DLD1 (cell line): ENCODE results near the gene SH2D4B.

Experiments
- in situ Hi-C: cut with HindIII; loops from 2 replicates; pipeline ENCODE4 v1.10.0; 2017; ENCODE audit warnings: low sequenced_read_pairs

The SH2D4B gene

DNA sequence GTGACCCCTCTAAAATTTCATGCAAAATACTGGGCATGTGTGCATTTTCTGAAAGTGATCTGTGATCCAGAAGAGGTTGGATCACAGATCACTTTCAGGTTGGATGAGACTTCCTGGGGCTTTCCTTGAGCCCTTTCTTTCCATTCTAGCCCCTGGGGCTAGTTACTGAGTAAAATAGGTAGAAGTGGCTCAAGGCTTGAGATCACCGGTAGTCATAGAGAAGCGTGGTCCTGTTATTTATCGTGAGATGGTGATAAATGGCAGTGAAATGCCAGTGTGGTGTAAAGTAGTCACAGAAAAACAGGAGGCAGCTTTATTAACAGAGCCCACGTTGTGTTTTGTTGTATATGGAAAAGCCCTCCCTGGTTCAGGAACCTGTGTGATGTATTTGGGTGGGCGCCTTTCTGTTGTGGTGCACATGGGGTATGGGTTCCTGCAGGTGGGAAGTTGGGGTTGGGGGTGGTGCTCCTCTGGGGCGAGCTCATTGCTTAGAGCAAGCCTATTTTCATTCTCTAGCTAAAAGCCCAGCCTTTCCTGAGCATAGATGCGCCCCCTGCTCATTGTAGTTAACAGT lies 34.0 kb upstream of the SH2D4B start:
- in situ Hi-C loops = no loop called here

DNA sequence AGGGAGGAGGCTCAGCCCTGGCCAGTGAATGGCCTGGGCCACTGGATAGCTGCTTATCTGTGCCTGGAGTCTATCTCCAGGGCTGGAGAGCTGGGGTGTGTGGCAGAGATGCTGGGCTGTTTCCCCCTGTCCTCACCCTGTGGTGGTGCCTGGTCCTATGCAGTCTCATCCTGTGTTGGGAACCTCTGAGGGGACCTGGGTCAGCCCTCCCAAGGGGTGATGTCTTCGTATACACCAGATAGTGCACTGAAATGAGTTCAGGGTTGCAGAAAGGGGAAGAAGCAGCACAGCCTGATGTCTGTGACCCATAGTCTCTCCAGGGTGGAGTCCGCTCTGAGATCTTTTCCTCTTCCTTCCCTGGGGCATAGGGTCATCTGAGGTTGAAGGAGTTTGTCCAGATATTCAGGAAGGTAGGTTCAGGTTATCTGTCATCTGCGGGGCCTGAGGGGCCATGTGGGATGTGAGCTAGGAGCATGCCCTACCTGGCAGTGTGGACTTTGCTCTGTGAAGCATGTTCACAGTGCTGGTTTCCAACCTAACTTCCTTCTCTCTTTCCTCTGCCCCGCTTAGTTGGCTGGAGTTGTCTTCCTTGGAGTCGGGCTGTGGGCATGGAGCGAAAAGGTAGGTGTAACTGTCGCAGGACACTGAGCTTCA lies 33.4 kb upstream of the SH2D4B start:
- in situ Hi-C loops = no loop called here

DNA sequence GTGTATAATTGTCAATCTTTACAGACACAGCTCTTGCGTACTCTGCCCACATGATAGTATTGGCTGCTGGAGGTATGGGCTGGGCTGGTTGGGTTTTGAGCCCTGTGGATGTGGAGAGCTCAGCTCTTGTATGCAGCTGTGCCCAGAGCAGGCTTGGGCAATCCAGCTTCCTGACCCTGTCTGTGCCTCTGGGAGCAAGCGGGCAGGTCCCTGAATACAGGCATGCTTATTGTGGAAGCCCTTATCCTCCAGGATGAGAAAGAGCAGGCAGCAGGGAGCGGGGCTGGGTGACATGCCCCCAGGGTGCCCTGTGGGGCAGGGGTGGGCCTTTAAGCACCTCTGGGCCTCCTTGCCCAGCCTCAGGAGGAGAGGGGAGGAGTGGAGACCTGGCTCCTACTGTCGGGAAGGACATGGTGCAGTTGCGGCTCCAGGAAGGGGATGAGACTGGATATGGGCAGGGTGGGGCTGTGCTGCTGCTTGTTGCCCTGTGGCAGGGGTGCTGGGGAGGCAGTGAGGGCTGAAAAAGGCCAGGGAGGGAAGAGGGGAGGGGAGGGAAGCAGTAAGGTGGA lies 32.7 kb upstream of the SH2D4B start:
- in situ Hi-C loops = loop anchor here (5.0 kb wide), 2 partner anchors 38 to 83 kb away; no protein-coding TSS in a partner anchor

DNA sequence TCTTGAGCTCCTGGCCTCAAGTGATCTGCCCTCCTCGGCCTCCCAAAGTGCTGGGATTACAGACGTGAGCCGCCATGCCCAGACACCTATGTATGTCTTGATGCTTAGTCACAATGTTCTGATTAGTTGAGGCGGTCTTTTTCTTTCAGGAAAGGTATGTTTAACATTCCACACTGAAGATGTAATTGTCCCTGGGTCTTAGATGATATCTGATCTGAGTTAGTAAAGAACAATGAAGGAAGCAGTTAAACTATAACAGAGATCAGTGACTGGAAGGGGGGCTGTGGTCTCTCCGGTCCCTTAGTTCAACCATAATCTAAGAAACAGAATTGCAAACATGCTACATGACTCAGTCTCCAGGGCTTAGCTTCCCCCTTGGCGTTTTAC lies 31.5 kb upstream of the SH2D4B start:
- in situ Hi-C loops = loop anchor here (5.0 kb wide), 2 partner anchors 39 to 84 kb away; no protein-coding TSS in a partner anchor

DNA sequence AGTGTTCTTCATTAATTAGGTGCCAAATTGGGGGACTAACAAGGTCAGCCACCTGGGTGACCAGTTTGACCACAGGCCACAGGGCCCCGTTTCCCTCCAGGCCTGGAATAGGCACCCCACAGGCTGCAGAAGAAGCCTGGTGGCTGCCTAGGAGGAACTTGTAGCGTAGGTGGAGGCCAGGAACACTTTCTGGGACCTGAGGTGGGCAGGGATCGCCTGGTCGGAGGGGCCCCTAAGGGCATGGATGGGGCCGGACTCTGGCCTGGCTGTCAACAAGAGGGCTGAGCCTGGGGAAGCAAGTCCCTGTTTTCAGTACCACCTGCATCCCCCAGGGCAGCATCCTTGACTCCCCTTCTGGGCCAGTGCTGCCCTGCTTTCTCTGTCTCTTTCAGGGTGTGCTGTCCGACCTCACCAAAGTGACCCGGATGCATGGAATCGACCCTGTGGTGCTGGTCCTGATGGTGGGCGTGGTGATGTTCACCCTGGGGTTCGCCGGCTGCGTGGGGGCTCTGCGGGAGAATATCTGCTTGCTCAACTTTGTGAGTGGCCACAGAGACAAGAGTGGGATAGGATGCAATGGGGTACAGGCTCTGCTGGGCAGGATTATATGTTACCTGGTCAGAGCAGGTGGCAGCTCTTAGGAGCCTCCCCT lies 30.7 kb upstream of the SH2D4B start:
- in situ Hi-C loops = loop anchor here (5.0 kb wide), 2 partner anchors 40 to 85 kb away; no protein-coding TSS in a partner anchor

DNA sequence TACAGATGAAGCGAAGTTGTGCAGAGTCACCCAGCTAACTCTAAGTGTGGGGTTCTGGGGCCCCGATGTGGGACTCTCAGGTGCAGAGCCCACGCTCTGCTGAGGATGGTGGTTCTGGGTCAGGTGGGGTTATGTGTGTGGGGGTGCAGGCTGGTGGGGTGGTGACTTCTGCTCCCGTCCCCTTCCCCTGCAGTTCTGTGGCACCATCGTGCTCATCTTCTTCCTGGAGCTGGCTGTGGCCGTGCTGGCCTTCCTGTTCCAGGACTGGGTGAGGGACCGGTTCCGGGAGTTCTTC lies 28.6 kb upstream of the SH2D4B start:
- in situ Hi-C loops = loop anchor here (5.0 kb wide), 2 partner anchors 42 to 87 kb away; no protein-coding TSS in a partner anchor

DNA sequence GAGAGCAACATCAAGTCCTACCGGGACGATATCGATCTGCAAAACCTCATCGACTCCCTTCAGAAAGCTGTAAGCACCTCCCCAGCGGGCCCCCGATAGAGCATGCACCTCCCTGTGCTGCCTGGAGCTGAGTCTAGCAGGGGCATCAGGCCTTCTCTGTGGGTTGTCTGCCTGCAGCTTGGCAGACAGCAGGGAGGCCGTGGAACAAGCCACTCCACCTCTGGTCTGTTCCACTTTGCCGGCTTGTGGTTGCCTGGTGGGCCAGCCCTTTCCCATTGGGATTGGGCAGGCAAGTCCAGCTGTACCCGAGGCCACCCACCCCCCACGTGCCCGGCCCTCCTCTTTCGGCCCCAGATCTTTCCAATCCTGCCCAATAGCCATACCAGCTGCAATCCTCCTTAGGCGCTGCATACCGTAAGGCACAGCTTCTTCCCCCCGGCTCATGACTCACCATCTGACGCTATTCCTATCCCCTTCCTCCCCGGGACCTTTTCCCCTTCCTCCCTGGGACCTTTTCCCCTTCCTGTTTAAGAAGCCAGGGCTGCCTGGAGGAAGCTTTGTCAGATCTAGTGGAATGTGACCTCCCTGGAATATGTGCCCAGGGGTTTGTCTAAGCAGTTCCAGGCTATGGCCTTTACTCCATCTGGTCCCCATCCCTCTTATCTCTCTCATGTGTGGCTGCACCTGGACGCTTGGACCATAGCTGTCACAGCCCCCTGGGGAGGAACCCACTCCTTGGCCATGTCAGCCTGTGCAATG lies 28.1 kb upstream of the SH2D4B start:
- in situ Hi-C loops = loop anchor here (5.0 kb wide), 2 partner anchors 42 to 87 kb away; no protein-coding TSS in a partner anchor

DNA sequence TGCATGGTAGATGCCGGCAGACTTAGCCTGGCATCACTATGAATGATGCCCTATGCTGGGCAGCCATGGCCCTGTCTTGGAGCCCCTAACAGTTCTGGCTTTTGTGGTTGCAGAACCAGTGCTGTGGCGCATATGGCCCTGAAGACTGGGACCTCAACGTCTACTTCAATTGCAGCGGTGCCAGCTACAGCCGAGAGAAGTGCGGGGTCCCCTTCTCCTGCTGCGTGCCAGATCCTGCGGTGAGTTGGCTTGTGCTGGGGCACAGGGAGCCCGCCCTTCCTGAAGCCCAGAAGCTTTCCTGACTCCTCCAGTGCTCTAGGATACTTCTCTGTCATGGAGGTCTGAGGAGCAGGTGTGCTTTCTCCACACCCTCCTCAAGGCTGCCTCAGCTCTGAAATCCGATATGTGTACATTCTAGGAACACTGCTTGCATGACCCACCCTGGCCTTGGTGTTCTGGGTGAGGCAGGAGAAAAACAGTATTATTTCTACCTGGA lies 25.6 kb upstream of the SH2D4B start:
- in situ Hi-C loops = no loop called here

DNA sequence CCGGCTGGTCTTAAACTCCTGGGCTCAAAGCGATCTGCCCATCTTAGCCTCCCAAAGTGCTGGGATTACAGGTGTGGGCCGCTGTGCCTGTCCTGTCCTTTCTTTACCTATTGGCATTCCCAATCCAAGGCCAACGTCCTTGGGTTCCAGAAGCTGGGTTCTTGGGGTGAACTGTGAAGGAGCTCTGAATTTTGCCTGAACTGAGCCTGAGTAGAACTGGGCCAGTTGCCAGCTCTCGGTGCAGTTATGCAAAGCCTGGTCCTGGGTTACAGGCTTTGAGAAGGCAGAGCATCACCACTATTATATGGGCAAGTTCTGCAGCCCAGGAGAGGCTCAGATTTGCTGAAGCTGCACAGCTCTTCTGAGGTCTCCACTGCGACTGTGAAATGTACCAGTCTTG lies 24.6 kb upstream of the SH2D4B start:
- in situ Hi-C loops = no loop called here

DNA sequence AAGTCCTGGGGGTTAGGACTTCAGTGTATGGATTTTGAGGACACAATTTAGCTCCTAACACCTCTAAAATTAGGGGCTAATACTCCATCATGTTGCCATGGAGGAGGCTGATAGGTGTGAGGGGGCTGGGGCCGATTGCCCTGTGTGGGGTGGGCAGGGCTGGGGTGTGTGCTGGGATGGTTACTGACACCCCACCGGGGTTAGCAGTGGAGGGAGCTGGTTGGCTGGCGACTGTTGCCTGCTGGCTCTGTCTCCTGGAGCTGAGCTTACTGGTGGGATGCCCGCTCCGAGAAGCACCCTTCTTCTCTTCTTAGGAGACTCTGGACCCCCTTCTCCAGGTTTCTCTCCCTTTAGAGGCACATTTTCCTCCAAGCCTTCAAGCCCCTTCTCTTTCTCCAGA lies 22.2 kb upstream of the SH2D4B start:
- in situ Hi-C loops = no loop called here

DNA sequence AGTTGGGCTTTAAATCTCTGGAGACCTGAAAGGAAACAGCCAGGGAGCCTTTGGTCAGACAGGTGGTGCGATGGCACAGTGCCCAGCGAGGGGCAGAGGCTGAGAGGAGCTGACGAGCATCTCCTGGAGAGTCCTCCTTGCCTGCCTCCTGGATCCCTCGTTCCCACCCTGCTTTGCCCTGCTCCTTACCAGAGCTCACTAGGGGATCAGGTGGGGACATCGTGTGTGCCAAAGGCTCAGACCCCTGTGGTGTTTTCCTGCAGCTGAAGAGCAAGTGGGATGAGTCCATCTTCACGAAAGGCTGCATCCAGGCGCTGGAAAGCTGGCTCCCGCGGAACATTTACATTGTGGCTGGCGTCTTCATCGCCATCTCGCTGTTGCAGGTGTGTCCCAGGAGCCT lies 21.8 kb upstream of the SH2D4B start:
- in situ Hi-C loops = no loop called here

DNA sequence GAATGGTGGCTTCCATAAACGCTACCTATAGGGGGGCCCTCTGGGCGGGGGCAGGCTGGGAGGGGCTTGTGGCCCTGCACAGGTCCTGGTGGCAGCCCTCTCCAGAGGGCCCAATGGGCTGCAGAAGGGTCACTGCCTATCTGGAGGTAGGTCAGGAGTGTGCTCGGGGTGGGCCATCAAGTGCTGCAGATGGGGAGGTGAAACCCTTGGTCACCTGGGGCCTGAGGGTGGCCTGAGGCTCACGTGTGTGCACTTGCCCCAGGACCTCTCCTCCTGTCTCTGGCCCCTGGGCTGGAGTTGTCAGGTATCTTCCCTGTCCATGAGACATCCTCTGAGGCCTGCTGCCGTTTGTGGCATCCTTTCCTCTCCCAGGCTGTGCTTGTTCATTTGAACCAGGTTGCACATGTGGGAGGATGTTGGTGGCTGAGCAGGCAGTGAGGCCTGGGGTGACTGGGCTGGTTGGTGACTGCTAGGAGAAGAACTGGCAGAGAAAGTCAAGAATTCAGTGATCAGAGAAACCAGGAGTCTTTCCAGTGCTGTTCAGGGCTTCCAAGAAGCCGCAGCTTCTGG lies 21.1 kb upstream of the SH2D4B start:
- in situ Hi-C loops = no loop called here

DNA sequence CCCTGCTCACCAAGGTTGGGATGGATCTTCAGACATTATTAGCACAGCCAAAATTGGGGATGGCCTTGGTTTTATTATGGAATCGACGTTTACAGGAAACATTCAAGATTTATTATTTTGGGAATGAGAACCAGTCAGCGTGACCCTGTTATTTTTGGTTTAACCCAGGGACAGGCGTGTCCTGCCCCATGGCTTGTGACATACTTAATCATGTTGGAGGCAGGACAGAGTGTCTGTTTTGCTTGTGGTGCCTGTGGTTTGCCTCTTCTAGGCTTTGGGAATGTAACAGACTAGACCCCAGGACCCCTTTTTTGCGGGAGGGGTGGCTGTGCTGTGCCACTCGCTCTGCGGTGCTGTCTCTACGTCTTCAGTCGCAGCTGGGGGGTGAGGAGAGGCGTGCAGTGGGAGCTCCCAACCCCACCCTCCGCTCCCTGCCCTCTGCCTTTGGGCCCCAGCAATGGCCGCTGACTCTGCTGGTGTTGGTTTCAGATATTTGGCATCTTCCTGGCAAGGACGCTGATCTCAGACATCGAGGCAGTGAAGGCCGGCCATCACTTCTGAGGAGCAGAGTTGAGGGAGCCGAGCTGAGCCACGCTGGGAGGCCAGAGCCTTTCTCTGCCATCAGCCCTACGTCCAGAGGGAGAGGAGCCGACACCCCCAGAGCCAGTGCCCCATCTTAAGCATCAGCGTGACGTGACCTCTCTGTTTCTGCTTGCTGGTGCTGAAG lies 20.1 kb upstream of the SH2D4B start:
- in situ Hi-C loops = no loop called here

DNA sequence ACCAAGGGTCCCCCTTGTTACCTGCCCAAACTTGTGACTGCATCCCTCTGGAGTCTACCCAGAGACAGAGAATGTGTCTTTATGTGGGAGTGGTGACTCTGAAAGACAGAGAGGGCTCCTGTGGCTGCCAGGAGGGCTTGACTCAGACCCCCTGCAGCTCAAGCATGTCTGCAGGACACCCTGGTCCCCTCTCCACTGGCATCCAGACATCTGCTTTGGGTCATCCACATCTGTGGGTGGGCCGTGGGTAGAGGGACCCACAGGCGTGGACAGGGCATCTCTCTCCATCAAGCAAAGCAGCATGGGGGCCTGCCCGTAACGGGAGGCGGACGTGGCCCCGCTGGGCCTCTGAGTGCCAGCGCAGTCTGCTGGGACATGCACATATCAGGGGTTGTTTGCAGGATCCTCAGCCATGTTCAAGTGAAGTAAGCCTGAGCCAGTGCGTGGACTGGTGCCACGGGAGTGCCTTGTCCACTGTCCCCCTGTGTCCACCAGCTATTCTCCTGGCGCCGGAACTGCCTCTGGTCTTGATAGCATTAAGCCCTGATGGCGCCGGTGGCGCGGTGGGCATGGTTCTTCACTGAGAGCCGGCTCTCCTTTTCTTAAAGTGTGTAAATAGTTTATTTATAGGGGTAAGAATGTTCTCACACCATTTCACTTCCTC lies 19.4 kb upstream of the SH2D4B start:
- in situ Hi-C loops = no loop called here

DNA sequence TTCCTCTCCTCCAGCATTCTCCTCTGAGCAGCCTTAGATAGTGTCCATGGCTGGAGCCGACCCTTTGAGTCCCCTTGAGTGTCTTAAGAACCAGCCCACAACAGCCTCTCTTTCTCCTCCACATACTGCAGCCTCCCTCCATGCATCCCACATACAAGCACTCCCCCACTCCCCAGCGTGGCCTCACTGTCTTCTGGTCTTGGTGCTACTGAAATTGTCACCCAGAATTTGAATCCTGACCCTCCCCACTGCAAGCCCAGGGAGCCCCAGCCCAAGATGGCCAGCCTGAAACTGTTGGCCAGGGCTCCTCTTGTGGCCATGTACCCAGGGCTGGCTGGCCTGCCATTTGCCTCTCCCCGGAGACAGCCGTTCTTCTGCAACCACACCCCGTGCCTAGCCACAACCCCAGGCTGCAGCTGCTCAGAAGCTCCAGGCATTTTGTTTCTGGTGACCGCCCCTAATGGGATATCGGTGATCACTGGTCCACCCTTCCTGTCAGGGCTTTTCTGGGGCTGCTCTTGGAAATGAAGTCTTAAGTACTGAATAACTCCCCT lies 18.8 kb upstream of the SH2D4B start:
- in situ Hi-C loops = no loop called here

DNA sequence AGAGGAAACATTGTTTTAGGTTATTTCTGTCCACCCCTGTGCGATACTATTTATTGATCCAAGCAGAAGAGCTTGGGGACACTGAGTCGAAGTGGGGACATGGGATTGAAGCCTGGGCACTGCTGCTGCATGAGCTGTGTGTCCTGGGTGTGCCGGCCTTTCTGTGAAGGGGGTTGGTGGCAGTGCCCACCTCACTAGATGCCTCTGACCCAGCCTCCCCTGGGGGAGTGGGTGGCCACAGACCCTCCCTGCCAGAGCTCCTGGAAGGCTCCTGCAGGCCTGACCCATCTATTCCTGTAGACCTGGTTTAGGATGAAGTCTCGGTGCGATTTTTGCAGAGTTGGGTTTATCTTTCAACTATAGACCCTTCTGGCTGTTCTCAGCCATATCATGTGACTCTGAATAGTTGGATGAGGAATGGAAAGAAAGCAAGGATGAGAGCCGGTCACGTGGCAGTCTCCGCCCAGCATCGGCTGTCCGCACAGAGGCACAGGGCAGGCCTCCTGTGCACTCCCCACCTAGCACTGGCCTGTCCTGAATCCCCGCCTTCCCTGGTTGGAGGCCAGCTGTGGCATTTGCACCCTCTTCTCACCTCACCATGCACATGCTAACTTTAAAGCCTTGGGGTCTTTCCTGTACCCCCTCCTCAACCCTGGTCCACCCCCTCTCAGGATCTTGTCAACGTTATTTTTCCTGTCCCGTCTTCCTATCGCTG lies 17.6 kb upstream of the SH2D4B start:
- in situ Hi-C loops = no loop called here

DNA sequence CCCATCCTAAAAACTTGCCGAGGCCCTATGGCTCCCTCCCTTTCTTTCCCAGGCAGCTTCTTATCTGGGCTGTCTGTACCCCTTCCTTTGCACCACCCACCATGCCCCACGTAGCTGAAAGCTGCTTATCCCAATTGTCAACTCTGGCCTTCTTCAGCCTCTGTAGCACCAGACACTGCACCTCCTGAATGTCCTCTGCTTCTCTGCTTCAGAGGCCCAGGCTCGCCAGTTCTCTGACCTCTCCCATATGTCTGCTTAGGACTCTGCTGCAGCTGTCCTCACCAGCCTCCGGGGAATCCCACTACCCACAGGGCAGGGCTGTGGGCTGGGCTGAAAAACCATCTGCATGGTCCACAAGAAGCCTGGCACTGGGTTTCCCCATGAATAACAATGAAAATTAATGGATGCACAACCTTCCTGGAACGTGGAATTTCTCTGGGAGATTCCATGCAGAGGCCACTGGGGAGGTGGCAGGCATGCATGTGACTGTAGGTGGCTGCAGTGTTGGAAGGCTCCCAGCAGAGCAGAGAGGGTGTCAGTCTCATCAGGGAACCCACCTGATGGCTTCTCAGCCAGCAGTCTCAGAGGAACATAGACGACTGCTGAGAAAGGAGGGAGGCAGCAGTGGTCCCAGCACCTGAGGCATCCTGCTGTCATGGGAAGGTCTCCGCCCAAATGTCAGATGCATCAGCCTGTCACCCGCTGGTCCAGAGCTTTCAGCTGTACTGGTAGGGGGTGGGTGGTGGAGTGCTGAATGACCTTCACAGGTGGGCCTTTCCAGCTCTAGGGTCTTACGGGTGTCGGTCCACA lies 16.8 kb upstream of the SH2D4B start:
- in situ Hi-C loops = no loop called here
